Measurements from ENCODE around the gene SMIM8.
"Not testable (repeated sequence)": the region's sequence is repeated elsewhere in the genome, so short reads cannot be mapped to it uniquely, and the experiment has no call there.

SMIM8 gene

DNA sequence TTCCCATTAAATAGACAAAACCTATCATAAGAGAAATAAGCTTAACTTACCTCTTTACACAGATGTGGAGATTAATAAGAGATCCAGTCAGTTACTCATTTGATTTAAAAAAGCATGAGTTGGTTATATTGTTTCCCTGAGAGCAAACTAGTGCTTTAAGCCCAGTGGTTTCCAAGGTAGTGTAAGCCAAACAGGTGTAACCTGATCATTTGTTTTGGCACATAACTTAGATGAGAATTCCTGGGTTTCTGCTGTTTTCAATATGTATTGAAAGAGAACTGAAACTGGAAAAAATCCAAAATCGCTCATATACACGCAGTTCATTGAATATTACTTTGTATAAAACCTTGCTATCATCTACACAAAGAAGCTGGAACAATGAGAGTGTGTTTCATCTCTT lies 30.5 kb upstream of the SMIM8 start:
- no peak overlapping the region for H3K4me3 ChIP-seq (ENCODE audit: low read length)
- H3K9me3 ChIP-seq (ENCODE audit: control insufficient read depth, insufficient read depth, low read length) = no peaks in the 10 kb centered on the region
- H3K27ac ChIP-seq (ENCODE audit: low read length) = no peak overlapping the region
- DNase-seq (ENCODE audit: low read depth, low spot score) = no peak
- H3K36me3 ChIP-seq (ENCODE audit: control insufficient read depth, insufficient read depth, low read length) = no peaks in the 10 kb centered on the region
- no peaks in the 10 kb centered on the region for H3K27me3 ChIP-seq (ENCODE audit: control insufficient read depth, insufficient read depth, low read length)
- H3K4me1 ChIP-seq (ENCODE audit: control insufficient read depth, insufficient read depth, low read length) = no peaks in the 10 kb centered on the region
- no CpG with 5 or more reads among the region's 2 CpGs for WGBS (ENCODE audit: insufficient coverage, insufficient read length)

DNA sequence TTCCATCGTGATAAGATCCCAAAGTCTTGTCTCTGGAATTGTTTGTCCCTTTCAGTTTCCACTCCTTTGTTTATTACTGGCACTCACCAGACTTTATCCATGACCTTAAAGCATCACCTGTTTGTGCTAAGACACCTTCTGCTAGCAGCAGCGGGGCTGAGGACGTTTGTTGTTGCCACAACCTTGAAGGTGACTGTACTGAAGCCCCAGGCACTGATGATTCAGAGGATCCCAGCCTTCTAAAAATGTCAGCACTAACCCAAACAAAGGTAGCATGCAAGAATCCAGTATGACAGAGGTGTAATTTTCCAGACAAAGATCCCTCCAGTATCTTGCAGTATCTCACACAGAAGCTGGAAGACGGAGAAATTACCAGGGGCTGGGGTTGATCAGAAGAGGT lies 28.9 kb upstream of the SMIM8 start:
- no peak for DNase-seq (ENCODE audit: low read depth, low spot score)
- H3K9me3 ChIP-seq (ENCODE audit: control insufficient read depth, insufficient read depth, low read length) = no peaks in the 10 kb centered on the region
- no peaks in the 10 kb centered on the region for H3K4me1 ChIP-seq (ENCODE audit: control insufficient read depth, insufficient read depth, low read length)
- no peaks in the 10 kb centered on the region for H3K36me3 ChIP-seq (ENCODE audit: control insufficient read depth, insufficient read depth, low read length)
- H3K27me3 ChIP-seq (ENCODE audit: control insufficient read depth, insufficient read depth, low read length) = no peaks in the 10 kb centered on the region
- WGBS (ENCODE audit: insufficient coverage, insufficient read length) = no CpG with 5 or more reads among the region's 4 CpGs
- H3K27ac ChIP-seq (ENCODE audit: low read length) = no peak overlapping the region
- no peak overlapping the region for H3K4me3 ChIP-seq (ENCODE audit: low read length)

GRCh38 chr6:87297119-87297518 lies 25.3 kb upstream of the SMIM8 start:
- Histone ChIP-seq H3K36me3 (ENCODE audit: control insufficient read depth, insufficient read depth, low read length) (no peaks in the 10 kb centered on the region), H3K9me3 (ENCODE audit: control insufficient read depth, insufficient read depth, low read length) (no peaks in the 10 kb centered on the region), H3K27me3 (ENCODE audit: control insufficient read depth, insufficient read depth, low read length) (no peaks in the 10 kb centered on the region), H3K4me3 (ENCODE audit: low read length) (no peak overlapping the region), H3K4me1 (ENCODE audit: control insufficient read depth, insufficient read depth, low read length) (no peaks in the 10 kb centered on the region), H3K27ac (ENCODE audit: low read length) (no peak overlapping the region)
- no peak for DNase-seq (ENCODE audit: low read depth, low spot score)
- no CpG with 5 or more reads among the region's 1 CpG for WGBS (ENCODE audit: insufficient coverage, insufficient read length)

GRCh38 chr6:87301277-87301676 lies 21.1 kb upstream of the SMIM8 start:
- H3K9me3 ChIP-seq (ENCODE audit: control insufficient read depth, insufficient read depth, low read length); H3K27me3 ChIP-seq (ENCODE audit: control insufficient read depth, insufficient read depth, low read length); DNase-seq (ENCODE audit: low read depth, low spot score); H3K36me3 ChIP-seq (ENCODE audit: control insufficient read depth, insufficient read depth, low read length); H3K4me3 ChIP-seq (ENCODE audit: low read length); H3K4me1 ChIP-seq (ENCODE audit: control insufficient read depth, insufficient read depth, low read length); H3K27ac ChIP-seq (ENCODE audit: low read length): not testable (repeated sequence)
- no CpG with 5 or more reads among the region's 9 CpGs for WGBS (ENCODE audit: insufficient coverage, insufficient read length)

DNA sequence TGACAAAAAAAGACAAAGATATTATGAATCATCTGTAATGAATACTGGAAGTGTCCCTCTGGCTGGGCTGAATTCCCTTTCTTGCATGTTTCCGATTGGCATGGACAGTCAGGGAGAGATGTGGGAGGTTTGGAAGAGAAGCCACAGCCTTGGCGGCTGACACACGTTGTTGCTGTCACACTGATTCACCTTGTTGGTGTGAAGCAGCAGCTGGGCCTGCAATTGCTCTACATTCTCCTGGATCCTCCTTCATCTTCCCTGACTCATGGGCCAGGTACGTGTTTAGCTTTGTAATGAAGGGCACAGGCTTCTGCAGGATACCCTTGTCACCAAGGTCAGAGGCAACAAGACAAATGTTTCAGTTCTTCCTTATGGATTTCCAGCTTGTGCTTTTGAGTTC lies 13.4 kb upstream of the SMIM8 start:
- no peaks in the 10 kb centered on the region for H3K4me1 ChIP-seq (ENCODE audit: control insufficient read depth, insufficient read depth, low read length)
- WGBS (ENCODE audit: insufficient coverage, insufficient read length) = no CpG with 5 or more reads among the region's 4 CpGs

DNA sequence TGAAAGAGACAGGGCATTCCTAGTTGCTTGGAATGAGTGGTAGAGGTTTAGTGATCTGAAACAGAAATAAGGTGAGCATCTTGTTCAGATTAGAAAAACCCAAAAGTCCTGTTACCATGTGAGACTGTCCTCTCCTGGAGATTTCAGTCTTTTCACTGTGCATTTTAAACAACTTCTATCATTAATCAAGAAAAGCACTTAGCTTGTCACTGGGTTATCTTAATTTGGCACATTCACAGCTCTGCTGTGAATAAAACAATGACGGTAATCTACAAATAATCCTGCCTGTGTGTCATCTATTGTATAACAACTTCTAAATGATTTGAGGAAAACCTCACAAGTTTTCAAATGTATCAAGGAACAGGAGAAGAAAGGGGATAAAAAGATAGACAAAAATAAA lies 9.5 kb upstream of the SMIM8 start:
- Histone ChIP-seq H3K27me3 (ENCODE audit: control insufficient read depth, insufficient read depth, low read length) (no peaks in the 10 kb centered on the region), H3K27ac (ENCODE audit: low read length) (no peak overlapping the region)

More for the DNA sequence above, 13.4 kb upstream of the SMIM8 start:
- Histone ChIP-seq H3K4me3 (ENCODE audit: low read length) (no peak overlapping the region), H3K36me3 (ENCODE audit: control insufficient read depth, insufficient read depth, low read length) (no peaks in the 10 kb centered on the region), H3K9me3 (ENCODE audit: control insufficient read depth, insufficient read depth, low read length) (no peaks in the 10 kb centered on the region), H3K27ac (ENCODE audit: low read length) (no peak overlapping the region), H3K27me3 (ENCODE audit: control insufficient read depth, insufficient read depth, low read length) (no peaks in the 10 kb centered on the region)
- DNase-seq (ENCODE audit: low read depth, low spot score) = no peak

DNA sequence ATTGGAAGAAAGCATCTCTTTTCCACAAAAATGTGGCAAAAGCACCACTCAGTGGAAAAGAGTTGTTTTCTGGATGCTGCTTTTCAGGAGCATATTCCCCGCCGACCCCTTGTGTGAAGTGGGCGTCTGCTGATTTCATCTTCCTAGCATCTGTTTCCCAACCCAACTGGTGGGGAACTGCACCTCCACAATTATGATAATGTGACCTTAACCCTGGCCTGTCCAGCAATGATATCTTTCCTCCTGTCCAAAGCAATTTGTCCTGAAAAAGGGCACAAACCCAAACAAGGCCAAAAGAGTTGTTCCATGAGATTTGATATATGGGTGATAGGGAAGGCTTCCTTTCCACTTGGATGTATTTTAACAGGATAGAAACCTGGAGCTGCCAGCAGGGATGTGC lies 7.3 kb upstream of the SMIM8 start:
- WGBS (ENCODE audit: insufficient coverage, insufficient read length) = no CpG with 5 or more reads among the region's 3 CpGs
- Histone ChIP-seq H3K4me3 (ENCODE audit: low read length) (no peak overlapping the region), H3K27ac (ENCODE audit: low read length) (no peak overlapping the region), H3K27me3 (ENCODE audit: control insufficient read depth, insufficient read depth, low read length) (no peaks in the 10 kb centered on the region), H3K36me3 (ENCODE audit: control insufficient read depth, insufficient read depth, low read length) (no peaks in the 10 kb centered on the region), H3K9me3 (ENCODE audit: control insufficient read depth, insufficient read depth, low read length) (no peaks in the 10 kb centered on the region), H3K4me1 (ENCODE audit: control insufficient read depth, insufficient read depth, low read length) (no peaks in the 10 kb centered on the region)
- DNase-seq (ENCODE audit: low read depth, low spot score) = no peak

More for the DNA sequence above, 9.5 kb upstream of the SMIM8 start:
- DNase-seq (ENCODE audit: low read depth, low spot score) = no peak
- Histone ChIP-seq H3K36me3 (ENCODE audit: control insufficient read depth, insufficient read depth, low read length) (no peaks in the 10 kb centered on the region), H3K4me1 (ENCODE audit: control insufficient read depth, insufficient read depth, low read length) (no peaks in the 10 kb centered on the region), H3K4me3 (ENCODE audit: low read length) (no peak overlapping the region), H3K9me3 (ENCODE audit: control insufficient read depth, insufficient read depth, low read length) (no peaks in the 10 kb centered on the region)
- no CpG with 5 or more reads among the region's 1 CpG for WGBS (ENCODE audit: insufficient coverage, insufficient read length)

GRCh38 chr6:87319271-87319987 lies 3.0 kb upstream of the SMIM8 start:
- H3K27ac ChIP-seq (ENCODE audit: low read length) = no peak overlapping the region
- DNase-seq (ENCODE audit: low read depth, low spot score) = no peak
- H3K27me3 ChIP-seq (ENCODE audit: control insufficient read depth, insufficient read depth, low read length) = no peaks in the 10 kb centered on the region
- no peak overlapping the region for H3K4me3 ChIP-seq (ENCODE audit: low read length)
- no CpG with 5 or more reads among the region's 3 CpGs for WGBS (ENCODE audit: insufficient coverage, insufficient read length)
- no peaks in the 10 kb centered on the region for H3K36me3 ChIP-seq (ENCODE audit: control insufficient read depth, insufficient read depth, low read length)
- no peaks in the 10 kb centered on the region for H3K9me3 ChIP-seq (ENCODE audit: control insufficient read depth, insufficient read depth, low read length)
- peaks cover 1% of the 10 kb centered on the region; the same call in 1 of the 2 replicates for H3K4me1 ChIP-seq (ENCODE audit: control insufficient read depth, insufficient read depth, low read length)

GRCh38 chr6:87323880-87324279 lies 1.5 kb downstream of the SMIM8 start:
- not testable (repeated sequence) for H3K4me3 ChIP-seq (ENCODE audit: low read length); H3K36me3 ChIP-seq (ENCODE audit: control insufficient read depth, insufficient read depth, low read length); H3K27ac ChIP-seq (ENCODE audit: low read length); H3K9me3 ChIP-seq (ENCODE audit: control insufficient read depth, insufficient read depth, low read length); DNase-seq (ENCODE audit: low read depth, low spot score); H3K4me1 ChIP-seq (ENCODE audit: control insufficient read depth, insufficient read depth, low read length); H3K27me3 ChIP-seq (ENCODE audit: control insufficient read depth, insufficient read depth, low read length)
- WGBS (ENCODE audit: insufficient coverage, insufficient read length) = no CpG with 5 or more reads among the region's 1 CpG

DNA sequence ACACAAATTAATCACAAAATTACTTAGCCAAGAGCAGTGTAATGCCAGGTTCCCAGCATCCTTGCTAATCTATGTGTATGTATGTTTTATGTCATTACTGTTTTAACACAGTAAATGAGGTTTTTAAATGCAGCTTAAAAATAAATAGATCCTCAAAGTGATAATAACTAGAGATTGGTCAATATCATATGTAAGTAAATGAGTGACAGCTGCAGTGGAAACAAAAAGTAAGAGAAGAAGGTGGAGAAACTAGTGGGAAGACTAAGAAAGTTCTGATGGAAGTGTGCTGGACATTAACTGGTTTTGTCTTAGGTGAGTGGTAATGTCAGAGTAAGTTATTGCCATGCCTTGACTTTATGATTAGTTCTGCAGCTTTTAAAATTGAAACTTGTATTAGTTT lies 8.6 kb downstream of the SMIM8 start:
- Histone ChIP-seq H3K27me3 (ENCODE audit: control insufficient read depth, insufficient read depth, low read length) (no peaks in the 10 kb centered on the region), H3K27ac (ENCODE audit: low read length) (no peak overlapping the region), H3K4me3 (ENCODE audit: low read length) (no peak overlapping the region), H3K4me1 (ENCODE audit: control insufficient read depth, insufficient read depth, low read length) (peaks cover 1% of the 10 kb centered on the region; the same call in 1 of the 2 replicates), H3K36me3 (ENCODE audit: control insufficient read depth, insufficient read depth, low read length) (no peaks in the 10 kb centered on the region), H3K9me3 (ENCODE audit: control insufficient read depth, insufficient read depth, low read length) (no peaks in the 10 kb centered on the region)
- no peak for DNase-seq (ENCODE audit: low read depth, low spot score)

- H3K36me3 ChIP-seq (ENCODE audit: control insufficient read depth, insufficient read depth, low read length) = no peaks in the 10 kb centered on the region
- H3K27me3 ChIP-seq (ENCODE audit: control insufficient read depth, insufficient read depth, low read length) = no peaks in the 10 kb centered on the region
- no CpG with 5 or more reads among the region's 5 CpGs for WGBS (ENCODE audit: insufficient coverage, insufficient read length)
- DNase-seq (ENCODE audit: low read depth, low spot score) = no peak
- no peaks in the 10 kb centered on the region for H3K9me3 ChIP-seq (ENCODE audit: control insufficient read depth, insufficient read depth, low read length)
- H3K4me1 ChIP-seq (ENCODE audit: control insufficient read depth, insufficient read depth, low read length) = peaks cover 1% of the 10 kb centered on the region; the same call in 1 of the 2 replicates
- H3K4me3 ChIP-seq (ENCODE audit: low read length) = no peak overlapping the region
- H3K27ac ChIP-seq (ENCODE audit: low read length) = no peak overlapping the region
Observed at GRCh38 chr6:87333033-87333432, 10.6 kb downstream of the SMIM8 start.

All from iPS DF 6.9 (cell line).